Measurements from ENCODE around the gene DENND1B.

Gene DENND1B

DNA sequence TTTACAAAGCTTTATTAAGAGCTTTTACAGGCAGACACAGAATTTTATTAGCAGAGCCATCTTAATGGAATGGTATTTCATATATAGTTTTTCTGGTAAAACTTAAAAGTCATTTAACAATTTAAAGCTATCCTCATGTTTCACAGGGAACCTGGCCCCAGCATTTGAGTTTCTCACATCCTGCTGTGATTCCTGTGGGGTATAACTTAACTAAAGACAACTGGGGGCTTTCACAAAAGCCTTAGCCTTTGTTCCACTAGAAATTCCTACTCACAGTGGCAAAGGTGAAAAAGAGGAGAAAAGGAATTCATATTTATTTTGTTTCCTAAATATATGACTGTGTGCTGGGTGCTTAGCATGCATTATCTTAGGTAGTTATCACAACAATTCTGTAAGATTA is 233.9 kb downstream of the DENND1B start:
- TF ChIP-seq EZH2 (optimal IDR thresholded peaks at IDR 0.05; ENCODE audit: low read depth, low read length) = no peak
- TF ChIP-seq, protein P1, sequence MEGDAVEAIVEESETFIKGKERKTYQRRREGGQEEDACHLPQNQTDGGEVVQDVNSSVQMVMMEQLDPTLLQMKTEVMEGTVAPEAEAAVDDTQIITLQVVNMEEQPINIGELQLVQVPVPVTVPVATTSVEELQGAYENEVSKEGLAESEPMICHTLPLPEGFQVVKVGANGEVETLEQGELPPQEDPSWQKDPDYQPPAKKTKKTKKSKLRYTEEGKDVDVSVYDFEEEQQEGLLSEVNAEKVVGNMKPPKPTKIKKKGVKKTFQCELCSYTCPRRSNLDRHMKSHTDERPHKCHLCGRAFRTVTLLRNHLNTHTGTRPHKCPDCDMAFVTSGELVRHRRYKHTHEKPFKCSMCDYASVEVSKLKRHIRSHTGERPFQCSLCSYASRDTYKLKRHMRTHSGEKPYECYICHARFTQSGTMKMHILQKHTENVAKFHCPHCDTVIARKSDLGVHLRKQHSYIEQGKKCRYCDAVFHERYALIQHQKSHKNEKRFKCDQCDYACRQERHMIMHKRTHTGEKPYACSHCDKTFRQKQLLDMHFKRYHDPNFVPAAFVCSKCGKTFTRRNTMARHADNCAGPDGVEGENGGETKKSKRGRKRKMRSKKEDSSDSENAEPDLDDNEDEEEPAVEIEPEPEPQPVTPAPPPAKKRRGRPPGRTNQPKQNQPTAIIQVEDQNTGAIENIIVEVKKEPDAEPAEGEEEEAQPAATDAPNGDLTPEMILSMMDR (IDR thresholded peaks at IDR 0.05; ENCODE audit: low read length) = no peak
- TF ChIP-seq EZH2phosphoT487 (IDR thresholded peaks at IDR 0.05; ENCODE audit: low read length) = no peak
- Histone ChIP-seq H3F3A (ENCODE audit: insufficient read depth, low read length) (no peaks in the 10 kb centered on the region), H3K79me2 (ENCODE audit: low read length) (no peaks in the 10 kb centered on the region), H3K27me3 (replicated peaks; ENCODE audit: insufficient read depth, low read length) (no peaks in the 10 kb centered on the region), H4K20me1 (ENCODE audit: insufficient read depth, low read length) (no peaks in the 10 kb centered on the region), H3K9me2 (replicated peaks; ENCODE audit: insufficient read depth, low read length) (no peaks in the 10 kb centered on the region), H3K4me2 (ENCODE audit: low read depth, low read length) (no peak overlapping the region), H3K4me3 (ENCODE audit: low read length) (no peak overlapping the region), H3K27ac (ENCODE audit: low read length) (no peak overlapping the region), H3K9me3 (replicated peaks; ENCODE audit: insufficient read depth, low read length) (no peaks in the 10 kb centered on the region), H3K9ac (ENCODE audit: low read length) (no peak overlapping the region), H2AFZ (ENCODE audit: low read length) (no peak overlapping the region), H3K36me3 (replicated peaks; ENCODE audit: insufficient read depth, low read length) (no peaks in the 10 kb centered on the region; the same call in 1 of the 2 replicates), H3K4me1 (ENCODE audit: low read length) (no peaks in the 10 kb centered on the region)
- no peak for DNase-seq

GRCh38 chr1:197526736-197527371 is 248.4 kb downstream of the DENND1B start:
- Histone ChIP-seq H3K79me2 (ENCODE audit: low read length) (no peaks in the 10 kb centered on the region), H3K9ac (ENCODE audit: low read length) (no peak overlapping the region)

GRCh38 chr1:197521118-197521739 is 254.1 kb downstream of the DENND1B start:
- H2AFZ ChIP-seq (ENCODE audit: low read length) = no peak overlapping the region
- no peaks in the 10 kb centered on the region for H3K9me2 ChIP-seq (replicated peaks; ENCODE audit: insufficient read depth, low read length)
- H3K4me1 ChIP-seq (ENCODE audit: low read length) = no peaks in the 10 kb centered on the region
- H3F3A ChIP-seq (ENCODE audit: insufficient read depth, low read length) = 0 out of 2 replicates have a peak, but pooled peaks cover 2% of the 10 kb centered on the region
- H3K4me2 ChIP-seq (ENCODE audit: low read depth, low read length) = no peak overlapping the region
- no peak overlapping the region for H3K27ac ChIP-seq (ENCODE audit: low read length)
- TF ChIP-seq, protein P1 (IDR thresholded peaks at IDR 0.05; ENCODE audit: low read length) = peak; percentile 90
- no peak for TF ChIP-seq EZH2phosphoT487 (IDR thresholded peaks at IDR 0.05; ENCODE audit: low read length)
- no peaks in the 10 kb centered on the region for H3K36me3 ChIP-seq (replicated peaks; ENCODE audit: insufficient read depth, low read length)
- H3K9ac ChIP-seq (ENCODE audit: low read length) = no peak overlapping the region
- H3K79me2 ChIP-seq (ENCODE audit: low read length) = no peaks in the 10 kb centered on the region
- H3K4me3 ChIP-seq (ENCODE audit: low read length) = no peak overlapping the region
- no peaks in the 10 kb centered on the region for H3K9me3 ChIP-seq (replicated peaks; ENCODE audit: insufficient read depth, low read length)
- H3K27me3 ChIP-seq (replicated peaks; ENCODE audit: insufficient read depth, low read length) = no peaks in the 10 kb centered on the region
- H4K20me1 ChIP-seq (ENCODE audit: insufficient read depth, low read length) = no peaks in the 10 kb centered on the region
- DNase-seq = peak; percentile 55

More at GRCh38 chr1:197526736-197527371, 248.4 kb downstream of the DENND1B start:
- Histone ChIP-seq H2AFZ (ENCODE audit: low read length) (no peak overlapping the region), H3F3A (ENCODE audit: insufficient read depth, low read length) (peaks cover 7% of the 10 kb centered on the region; the same call in 1 of the 2 replicates), H3K9me2 (replicated peaks; ENCODE audit: insufficient read depth, low read length) (no peaks in the 10 kb centered on the region), H3K4me1 (ENCODE audit: low read length) (no peaks in the 10 kb centered on the region), H4K20me1 (ENCODE audit: insufficient read depth, low read length) (no peaks in the 10 kb centered on the region), H3K4me3 (ENCODE audit: low read length) (no peak overlapping the region), H3K4me2 (ENCODE audit: low read depth, low read length) (no peak overlapping the region), H3K27me3 (replicated peaks; ENCODE audit: insufficient read depth, low read length) (no peaks in the 10 kb centered on the region), H3K9me3 (replicated peaks; ENCODE audit: insufficient read depth, low read length) (no peaks in the 10 kb centered on the region), H3K27ac (ENCODE audit: low read length) (no peak overlapping the region), H3K36me3 (replicated peaks; ENCODE audit: insufficient read depth, low read length) (no peaks in the 10 kb centered on the region)
- TF ChIP-seq, protein P1 (IDR thresholded peaks at IDR 0.05; ENCODE audit: low read length) = peak; percentile 52
- no peak for TF ChIP-seq EZH2 (optimal IDR thresholded peaks at IDR 0.05; ENCODE audit: low read depth, low read length)
- DNase-seq = peak; percentile 51

Measured in MM.1S (cell line).